ENCODE data around the gene SUMF1. TPM values are rescaled to one million over a fixed set of nuclear protein-coding genes. Genes with fewer than 3 reads are reported as not detected.

SUMF1 gene
- total RNA-seq, 1 donor from 2014 or later, result 35.4 TPM

DNA sequence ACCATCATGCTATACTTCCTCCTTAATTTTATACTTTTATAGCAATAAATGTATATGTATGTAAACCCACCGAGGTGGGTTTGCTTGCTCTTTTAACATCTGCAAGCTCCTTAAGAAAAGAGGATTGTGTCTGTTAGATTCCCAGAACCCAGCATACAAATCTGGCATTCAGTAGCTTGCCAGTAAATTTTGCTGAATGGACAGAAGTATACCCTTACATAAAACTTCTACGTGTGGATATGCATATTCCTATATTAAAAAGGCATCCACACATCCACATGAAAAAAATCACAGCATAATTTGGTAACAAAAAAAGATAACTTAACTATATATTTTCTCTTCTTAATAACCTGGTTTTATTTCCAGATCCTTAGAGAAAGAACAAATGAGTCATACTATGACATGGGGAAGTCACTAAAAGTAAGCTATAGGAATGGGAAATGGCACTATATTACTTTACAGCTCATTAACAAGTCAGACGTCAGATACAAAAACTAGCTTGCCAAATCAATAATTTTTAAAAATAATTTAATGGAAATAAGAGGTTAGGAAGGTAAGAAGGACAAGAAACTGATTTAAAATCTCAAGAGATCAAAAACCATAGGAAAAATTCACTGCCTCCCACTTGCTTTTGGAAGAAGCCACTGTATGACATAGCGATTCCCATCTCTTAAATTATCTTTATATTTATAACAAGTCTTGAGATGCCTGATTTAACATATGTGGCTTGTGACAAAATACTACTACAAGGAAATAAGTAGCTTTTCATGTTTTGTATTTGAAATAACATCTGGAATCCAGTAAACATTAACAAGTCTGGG, 68.7 kb downstream of the SUMF1 start:
- H3K27me3 ChIP-seq (ENCODE audit: low read depth), result no peaks in the 10 kb centered on the region
- peaks cover 17% of the 10 kb centered on the region for H3K36me3 ChIP-seq
- intact Hi-C loops (cut with DNase I), result no loop called here
- no peak for DNase-seq
- no peak overlapping the region for H3K4me3 ChIP-seq
- TF ChIP-seq, protein P1, sequence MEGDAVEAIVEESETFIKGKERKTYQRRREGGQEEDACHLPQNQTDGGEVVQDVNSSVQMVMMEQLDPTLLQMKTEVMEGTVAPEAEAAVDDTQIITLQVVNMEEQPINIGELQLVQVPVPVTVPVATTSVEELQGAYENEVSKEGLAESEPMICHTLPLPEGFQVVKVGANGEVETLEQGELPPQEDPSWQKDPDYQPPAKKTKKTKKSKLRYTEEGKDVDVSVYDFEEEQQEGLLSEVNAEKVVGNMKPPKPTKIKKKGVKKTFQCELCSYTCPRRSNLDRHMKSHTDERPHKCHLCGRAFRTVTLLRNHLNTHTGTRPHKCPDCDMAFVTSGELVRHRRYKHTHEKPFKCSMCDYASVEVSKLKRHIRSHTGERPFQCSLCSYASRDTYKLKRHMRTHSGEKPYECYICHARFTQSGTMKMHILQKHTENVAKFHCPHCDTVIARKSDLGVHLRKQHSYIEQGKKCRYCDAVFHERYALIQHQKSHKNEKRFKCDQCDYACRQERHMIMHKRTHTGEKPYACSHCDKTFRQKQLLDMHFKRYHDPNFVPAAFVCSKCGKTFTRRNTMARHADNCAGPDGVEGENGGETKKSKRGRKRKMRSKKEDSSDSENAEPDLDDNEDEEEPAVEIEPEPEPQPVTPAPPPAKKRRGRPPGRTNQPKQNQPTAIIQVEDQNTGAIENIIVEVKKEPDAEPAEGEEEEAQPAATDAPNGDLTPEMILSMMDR (IDR thresholded peaks at IDR 0.05), result no peak
- H3K27ac ChIP-seq, result no peak overlapping the region
- H3K4me1 ChIP-seq, result no peaks in the 10 kb centered on the region
- no peaks in the 10 kb centered on the region for H3K9me3 ChIP-seq
- no peak for ATAC-seq

DNA sequence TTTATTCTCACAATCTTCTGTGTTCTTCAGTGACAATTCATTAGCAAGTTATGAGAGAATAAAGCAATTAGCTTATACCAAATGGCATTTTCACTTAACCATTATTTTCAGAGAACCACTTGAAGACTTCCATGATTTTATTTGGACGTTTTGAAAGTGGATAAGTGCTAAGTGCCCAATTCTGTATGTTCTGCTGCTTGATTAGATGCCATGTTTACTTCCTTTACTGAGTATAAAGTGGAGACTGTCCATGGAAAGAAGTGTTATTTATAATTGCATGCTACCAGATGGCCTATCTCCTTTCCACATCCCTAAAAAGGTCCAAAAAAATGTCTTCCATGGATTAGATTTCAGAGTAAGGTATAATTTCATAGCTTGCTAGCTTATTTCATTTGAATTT, 69.6 kb downstream of the SUMF1 start:
- TF ChIP-seq, protein P1 (IDR thresholded peaks at IDR 0.05), result no peak
- Histone ChIP-seq H3K27ac (no peak overlapping the region), H3K4me1 (no peaks in the 10 kb centered on the region), H3K27me3 (ENCODE audit: low read depth) (no peaks in the 10 kb centered on the region), H3K4me3 (no peak overlapping the region), H3K9me3 (no peaks in the 10 kb centered on the region), H3K36me3 (peaks cover 13% of the 10 kb centered on the region)
- ATAC-seq (no peak), DNase-seq (no peak)
- intact Hi-C loops (cut with DNase I), result no loop called here

DNA sequence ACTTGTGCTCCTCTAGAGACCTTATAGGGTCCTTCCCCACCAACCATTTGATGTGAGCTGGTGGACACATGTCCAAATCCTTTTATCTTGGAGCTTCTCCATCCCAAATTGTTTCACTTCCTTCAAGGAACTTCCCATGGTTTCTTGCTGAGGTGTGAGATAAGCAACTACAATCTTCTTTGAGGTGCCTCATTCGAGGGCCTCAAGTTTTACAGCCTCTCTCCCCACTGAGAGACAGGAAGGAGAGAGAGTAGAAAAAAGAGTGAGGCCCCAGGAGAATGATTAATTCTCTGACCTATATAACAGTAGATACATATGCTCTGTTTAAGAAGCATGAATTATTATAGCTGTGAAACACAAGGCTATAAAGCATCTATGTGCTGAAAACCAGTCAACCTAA, 70.5 kb downstream of the SUMF1 start:
- Histone ChIP-seq H3K4me1 (no peaks in the 10 kb centered on the region), H3K4me3 (no peak overlapping the region), H3K9me3 (no peaks in the 10 kb centered on the region), H3K27ac (no peak overlapping the region), H3K27me3 (ENCODE audit: low read depth) (no peaks in the 10 kb centered on the region), H3K36me3 (peaks cover 8% of the 10 kb centered on the region)
- TF ChIP-seq, protein P1 (IDR thresholded peaks at IDR 0.05), result no peak
- intact Hi-C loops (cut with DNase I), result no loop called here
- DNase-seq (no peak), ATAC-seq (no peak)

DNA sequence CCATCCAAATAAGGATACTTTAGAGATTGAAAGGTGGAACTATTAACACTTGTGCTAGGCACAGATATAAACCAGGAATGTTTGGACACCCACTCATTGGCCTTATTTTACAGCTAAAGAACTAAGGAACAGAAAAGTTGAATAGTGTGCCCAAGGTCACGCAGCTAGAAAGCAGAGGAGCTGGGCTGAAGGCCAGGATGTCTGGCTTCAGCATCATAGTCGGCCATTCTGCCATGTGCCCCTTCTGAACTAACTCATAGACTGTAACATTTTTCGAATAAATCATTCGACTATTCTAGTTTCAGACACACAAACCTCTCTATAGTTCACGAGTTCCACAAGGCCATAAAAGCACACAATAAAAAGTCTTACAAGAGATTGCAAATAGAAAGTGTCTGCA, 71.1 kb downstream of the SUMF1 start:
- H3K9me3 ChIP-seq, result no peaks in the 10 kb centered on the region
- H3K4me1 ChIP-seq, result no peaks in the 10 kb centered on the region
- peaks cover 8% of the 10 kb centered on the region for H3K36me3 ChIP-seq
- DNase-seq (no peak), ATAC-seq (no peak)
- TF ChIP-seq, protein P1 (IDR thresholded peaks at IDR 0.05), result no peak
- no peaks in the 10 kb centered on the region for H3K27me3 ChIP-seq (ENCODE audit: low read depth)
- H3K27ac ChIP-seq, result no peak overlapping the region
- intact Hi-C loops (cut with DNase I), result no loop called here
- no peak overlapping the region for H3K4me3 ChIP-seq

DNA sequence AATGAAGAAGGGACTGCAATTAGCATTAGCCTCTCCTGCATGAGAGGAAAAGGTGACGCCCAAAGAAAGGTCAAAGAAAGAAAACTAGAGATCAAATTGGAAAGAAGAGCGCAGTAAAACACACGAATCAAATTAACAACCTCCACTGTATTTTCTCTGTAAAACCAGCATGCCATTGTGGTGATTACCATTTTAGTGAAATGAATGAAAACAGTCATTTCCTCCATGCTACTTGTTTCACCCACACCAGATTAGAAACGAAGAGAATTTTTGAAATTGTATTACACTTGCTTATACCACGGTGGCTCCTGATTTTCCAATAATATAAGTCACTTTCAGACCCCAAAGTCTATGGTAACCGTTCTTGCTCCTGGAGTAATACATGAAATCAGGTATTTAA, 71.6 kb downstream of the SUMF1 start:
- Histone ChIP-seq H3K27me3 (ENCODE audit: low read depth) (no peaks in the 10 kb centered on the region), H3K4me1 (no peaks in the 10 kb centered on the region), H3K36me3 (peaks cover 7% of the 10 kb centered on the region), H3K9me3 (no peaks in the 10 kb centered on the region), H3K27ac (no peak overlapping the region), H3K4me3 (no peak overlapping the region)
- TF ChIP-seq, protein P1 (IDR thresholded peaks at IDR 0.05), result no peak
- intact Hi-C loops (cut with DNase I), result no loop called here
- no peak for ATAC-seq
- DNase-seq, result no peak
